DND-41 (cell line): ENCODE results near the gene KRT80.

ENCODE experiments used
- EZH2 ChIP-seq: IDR thresholded peaks from 3 replicates; pipeline ENCODE4 v1.6.1; 2012; ENCODE audit warnings: borderline replicate concordance, low read depth, mild to moderate bottlenecking, moderate library complexity, low read length, inconsistent platforms; ENCODE audit not compliant: severe bottlenecking
- TF ChIP-seq, protein P1 (sequence below): IDR thresholded peaks from 2 replicates; pipeline ENCODE4 v1.5.1; 2012; ENCODE audit warnings: borderline replicate concordance, low read length, moderate library complexity, mild to moderate bottlenecking; ENCODE audit not compliant: poor library complexity, severe bottlenecking; ENCODE audit errors: extremely low read depth

DNA sequence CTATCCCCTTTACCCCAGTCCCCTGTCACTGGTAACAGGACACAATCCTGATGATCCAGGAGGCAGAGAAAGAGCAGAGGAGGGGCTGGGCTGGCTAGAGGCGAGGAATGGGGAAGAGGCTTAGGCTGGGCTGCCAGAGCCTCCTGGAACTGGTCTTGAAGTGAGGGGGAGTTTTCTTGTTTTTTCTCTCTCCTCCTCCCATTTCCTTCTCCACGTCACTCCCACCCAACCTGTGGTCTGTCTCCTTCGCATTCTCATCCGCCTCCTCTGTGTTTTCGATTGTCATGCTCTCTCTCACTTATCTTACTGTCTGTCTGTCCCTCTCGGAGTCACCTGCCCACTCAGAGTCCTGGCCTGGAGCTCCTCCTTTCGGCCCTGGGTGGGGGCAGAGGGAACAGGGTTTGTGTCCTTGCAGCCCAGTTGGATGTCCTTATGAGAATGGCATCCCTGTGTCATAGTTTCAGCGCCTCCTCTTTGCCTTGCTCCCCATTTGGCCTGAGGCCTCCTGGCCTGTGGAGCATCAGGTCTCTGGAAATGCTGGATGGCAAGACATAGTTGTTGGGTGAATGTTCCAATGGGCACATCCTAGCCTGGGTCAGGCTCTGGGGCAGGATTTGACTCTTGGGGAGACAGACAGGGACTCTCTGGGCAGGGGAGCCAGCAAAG, 3.4 kb upstream of the KRT80 start:
- TF ChIP-seq, protein P1, sequence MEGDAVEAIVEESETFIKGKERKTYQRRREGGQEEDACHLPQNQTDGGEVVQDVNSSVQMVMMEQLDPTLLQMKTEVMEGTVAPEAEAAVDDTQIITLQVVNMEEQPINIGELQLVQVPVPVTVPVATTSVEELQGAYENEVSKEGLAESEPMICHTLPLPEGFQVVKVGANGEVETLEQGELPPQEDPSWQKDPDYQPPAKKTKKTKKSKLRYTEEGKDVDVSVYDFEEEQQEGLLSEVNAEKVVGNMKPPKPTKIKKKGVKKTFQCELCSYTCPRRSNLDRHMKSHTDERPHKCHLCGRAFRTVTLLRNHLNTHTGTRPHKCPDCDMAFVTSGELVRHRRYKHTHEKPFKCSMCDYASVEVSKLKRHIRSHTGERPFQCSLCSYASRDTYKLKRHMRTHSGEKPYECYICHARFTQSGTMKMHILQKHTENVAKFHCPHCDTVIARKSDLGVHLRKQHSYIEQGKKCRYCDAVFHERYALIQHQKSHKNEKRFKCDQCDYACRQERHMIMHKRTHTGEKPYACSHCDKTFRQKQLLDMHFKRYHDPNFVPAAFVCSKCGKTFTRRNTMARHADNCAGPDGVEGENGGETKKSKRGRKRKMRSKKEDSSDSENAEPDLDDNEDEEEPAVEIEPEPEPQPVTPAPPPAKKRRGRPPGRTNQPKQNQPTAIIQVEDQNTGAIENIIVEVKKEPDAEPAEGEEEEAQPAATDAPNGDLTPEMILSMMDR, result no peak
- no peak for TF ChIP-seq EZH2
